HG03575 (cell line): Measurements from ENCODE around the gene LRRIQ4.

Experiments used
- ATAC-seq: cut with Tn5 transposase; IDR thresholded peaks from one replicate; pipeline ENCODE4 v1.9.1; 2021; ENCODE audit not compliant: unreplicated experiment, insufficient number of reproducible peaks, low FRiP score; ENCODE audit errors: extremely low read depth

The LRRIQ4 gene

GRCh38 chr3:169812332-169813235 lies at the start of gene LRRIQ4, which contains the start of gene LRRC34:
Gene LRRIQ4 (plus strand): TSS chr3:169812870. CDS start chr3:169821922, 9,052 bp downstream.
Gene LRRC34 (minus strand): TSS chr3:169812904. CDS start chr3:169812548, 356 bp downstream.
- ATAC-seq, result peak; percentile 40

GRCh38 chr3:169764312-169764881 lies 48.3 kb upstream of the LRRIQ4 start:
- ATAC-seq, result no peak

DNA sequence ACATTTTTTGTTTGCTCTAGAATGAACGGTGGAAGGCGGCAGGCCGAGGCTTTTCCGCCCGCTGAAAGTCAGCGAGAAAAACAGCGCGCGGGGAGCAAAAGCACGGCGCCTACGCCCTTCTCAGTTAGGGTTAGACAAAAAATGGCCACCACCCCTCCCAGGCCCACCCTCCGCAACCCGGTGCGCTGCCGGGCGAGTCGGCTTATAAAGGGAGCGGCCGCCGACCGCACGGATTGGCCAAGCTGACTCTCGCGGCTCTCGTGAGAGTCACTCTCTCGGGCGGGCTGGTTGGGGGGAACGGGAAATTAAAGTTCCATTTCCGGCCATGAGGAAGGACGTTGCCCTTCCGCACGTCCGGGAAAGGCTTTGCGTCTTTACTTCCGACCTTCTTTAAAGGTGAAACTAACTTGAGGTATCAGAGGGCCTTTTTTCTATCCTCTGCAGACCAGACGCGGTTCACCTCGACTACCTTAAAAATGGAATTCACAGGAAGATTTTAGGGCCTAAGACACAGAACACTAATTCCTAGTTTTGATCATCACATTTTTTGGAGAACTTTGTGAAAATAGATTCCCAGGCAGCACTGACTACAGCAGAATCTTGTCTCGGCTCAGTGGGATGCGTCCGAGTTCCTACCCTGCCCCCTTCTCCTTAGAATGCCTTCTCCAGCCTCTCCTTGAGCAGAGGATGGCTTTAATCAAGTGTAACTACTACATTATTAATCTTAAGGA lies 47.6 kb upstream of the LRRIQ4 start, which contains the start of gene TERC:
Gene TERC (minus strand): TSS at position 179 of the 731 bp plus-strand sequence.
- peak; percentile 26 for ATAC-seq

GRCh38 chr3:169769287-169770181 lies 43.1 kb upstream of the LRRIQ4 start, which contains the start of gene ACTRT3:
Gene ACTRT3 (minus strand): TSS chr3:169769561. CDS start chr3:169769520, 41 bp downstream.
- no peak for ATAC-seq

DNA sequence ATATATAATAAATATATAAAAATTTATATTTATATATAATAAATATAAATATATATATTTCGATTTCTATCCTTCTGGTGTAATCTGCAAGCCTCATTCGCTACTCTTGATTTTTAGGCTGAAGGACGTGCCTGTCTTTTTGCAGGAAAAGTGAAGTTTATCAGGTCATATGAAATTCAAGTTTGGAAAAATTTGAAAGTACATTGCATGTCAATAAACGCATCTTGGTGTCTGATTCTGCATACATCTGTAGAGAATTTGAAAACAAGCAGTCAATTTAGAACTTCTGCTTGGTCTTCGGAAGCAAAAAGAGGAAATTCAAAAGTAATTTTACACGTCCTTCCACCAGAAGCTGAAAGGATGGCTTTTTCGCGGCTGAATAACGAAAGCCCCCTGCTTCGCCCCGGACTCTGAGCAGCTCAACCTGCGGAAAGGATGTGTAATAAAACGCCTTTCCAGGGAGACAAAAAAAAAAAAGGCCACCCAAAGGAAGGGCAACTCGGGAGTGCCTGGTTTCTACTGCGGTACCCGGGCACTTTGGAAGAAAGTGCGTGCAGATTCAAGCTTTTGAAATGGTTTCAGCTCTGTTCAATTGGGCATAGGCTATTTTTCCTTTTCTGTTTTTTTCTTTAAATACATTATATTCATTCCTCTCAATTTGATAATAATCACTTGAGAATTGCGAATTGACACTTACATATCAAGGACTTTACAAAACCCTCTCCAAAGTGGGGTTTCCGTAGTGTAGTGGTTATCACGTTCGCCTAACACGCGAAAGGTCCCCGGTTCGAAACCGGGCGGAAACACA lies 41.0 kb upstream of the LRRIQ4 start:
- no peak for ATAC-seq

- peak; percentile 3 for ATAC-seq
Observed at GRCh38 chr3:169772305-169772896, 40.3 kb upstream of the LRRIQ4 start.

DNA sequence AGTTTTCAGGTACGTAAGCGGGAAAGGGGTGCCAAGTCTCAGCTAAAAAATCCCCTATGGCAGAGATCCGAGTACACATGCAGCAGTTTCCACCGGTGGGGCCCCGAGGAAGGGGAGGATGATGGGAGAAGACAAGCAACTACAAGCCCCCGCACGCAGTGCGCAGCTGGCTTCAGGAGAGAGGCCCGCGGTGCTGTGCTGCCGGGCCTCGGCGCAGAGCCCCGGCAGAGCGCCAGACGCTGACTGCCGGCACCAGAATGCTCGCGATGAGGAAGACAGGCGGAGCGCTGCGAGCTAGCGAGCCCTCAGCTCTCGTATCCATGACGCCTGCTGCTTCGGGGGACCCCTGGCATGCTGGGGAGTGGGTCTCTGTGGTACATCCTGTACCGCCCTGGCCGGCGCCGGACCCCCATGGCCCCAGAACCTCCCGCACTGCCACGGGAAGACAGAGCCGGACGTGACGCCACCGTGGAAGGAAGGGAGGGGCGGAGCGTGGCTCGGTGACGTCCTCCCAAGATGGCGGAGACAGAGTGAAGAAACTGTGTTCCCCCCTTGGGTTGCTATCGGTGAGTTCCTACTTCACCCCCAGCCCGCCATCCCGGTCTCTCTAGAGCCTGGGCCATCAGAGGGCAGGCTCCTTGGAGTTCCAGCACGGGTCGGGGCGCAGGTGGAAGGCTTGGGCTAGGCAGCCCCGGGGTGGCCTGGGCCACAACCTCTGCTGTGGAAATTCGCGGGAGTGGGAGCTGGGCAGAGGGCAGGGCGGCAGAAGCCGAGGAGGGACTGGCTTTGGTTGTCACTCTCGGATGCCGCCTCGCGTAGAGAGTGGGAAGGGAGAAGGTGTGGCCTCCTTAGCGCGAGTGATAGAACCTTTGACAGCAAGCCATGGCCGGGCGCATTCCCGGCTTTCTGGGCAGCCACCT lies 39.5 kb upstream of the LRRIQ4 start, which contains the start of gene MYNN:
Gene MYNN (plus strand): TSS at position 500 of the 920 bp plus-strand sequence. CDS start 900 bp downstream, outside the sequence.
- ATAC-seq, result peak; percentile 65

- no peak for ATAC-seq
Observed at GRCh38 chr3:169774186-169774585, 38.5 kb upstream of the LRRIQ4 start.

DNA sequence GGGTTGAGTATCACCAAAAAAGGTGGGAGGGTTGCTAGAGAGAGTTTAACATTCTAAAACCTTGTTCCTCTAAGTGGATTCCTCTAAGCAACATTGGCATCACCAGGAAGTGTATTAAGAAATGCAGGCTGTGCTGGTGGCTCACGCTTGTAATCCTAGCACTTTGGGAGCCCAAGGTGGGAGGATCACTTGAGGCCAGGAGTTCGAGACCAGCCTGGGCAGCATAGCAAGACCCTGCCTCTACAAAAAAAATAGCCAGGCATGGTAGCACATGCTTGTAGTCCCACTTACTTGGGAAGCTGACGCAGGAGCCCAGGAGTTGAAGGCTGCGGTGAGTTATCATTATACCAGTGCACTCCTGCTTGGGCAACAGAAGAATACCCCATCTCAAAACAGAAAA lies 34.8 kb upstream of the LRRIQ4 start:
- ATAC-seq, result no peak

DNA sequence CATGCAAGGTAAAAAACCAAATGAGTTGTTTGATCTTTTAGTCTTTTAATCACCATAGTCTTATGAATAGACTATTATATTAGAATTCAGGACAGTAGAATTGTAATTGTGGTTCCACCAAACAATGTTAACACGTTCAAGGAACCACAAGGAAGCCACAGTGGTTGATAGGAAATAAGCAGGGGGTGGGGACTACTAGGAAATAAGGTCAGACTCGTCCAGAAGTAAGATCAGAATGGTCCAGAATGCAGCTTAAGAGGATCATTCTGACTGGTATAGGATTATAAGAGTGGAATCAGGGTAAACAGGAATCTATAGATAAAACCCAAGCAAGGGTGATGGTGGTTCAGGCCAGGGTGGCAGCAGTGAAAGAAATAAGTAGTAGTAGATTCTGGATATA lies 31.9 kb upstream of the LRRIQ4 start:
- ATAC-seq, result no peak

GRCh38 chr3:169781209-169781855 lies 31.3 kb upstream of the LRRIQ4 start:
- ATAC-seq, result no peak

DNA sequence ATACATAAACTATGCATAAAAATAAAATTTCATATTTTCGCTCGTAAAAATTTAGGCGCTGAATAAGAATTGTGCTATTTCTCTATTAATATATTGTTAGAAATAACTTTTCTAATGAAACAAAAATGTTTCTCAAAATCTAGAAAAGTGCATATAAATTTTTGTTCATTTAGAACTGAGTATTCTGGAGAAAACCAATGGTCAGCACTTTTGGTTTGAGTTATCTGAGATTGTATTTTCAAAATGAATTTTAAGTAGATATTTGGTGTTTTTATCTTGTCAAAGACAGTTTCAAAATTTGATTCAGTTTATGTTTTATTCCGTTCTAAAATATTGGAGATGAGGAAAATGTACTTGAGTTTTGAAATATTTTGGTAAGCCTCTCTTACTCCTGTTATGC lies 25.6 kb upstream of the LRRIQ4 start:
- no peak for ATAC-seq

GRCh38 chr3:169787791-169788190 lies 24.9 kb upstream of the LRRIQ4 start:
- no peak for ATAC-seq

DNA sequence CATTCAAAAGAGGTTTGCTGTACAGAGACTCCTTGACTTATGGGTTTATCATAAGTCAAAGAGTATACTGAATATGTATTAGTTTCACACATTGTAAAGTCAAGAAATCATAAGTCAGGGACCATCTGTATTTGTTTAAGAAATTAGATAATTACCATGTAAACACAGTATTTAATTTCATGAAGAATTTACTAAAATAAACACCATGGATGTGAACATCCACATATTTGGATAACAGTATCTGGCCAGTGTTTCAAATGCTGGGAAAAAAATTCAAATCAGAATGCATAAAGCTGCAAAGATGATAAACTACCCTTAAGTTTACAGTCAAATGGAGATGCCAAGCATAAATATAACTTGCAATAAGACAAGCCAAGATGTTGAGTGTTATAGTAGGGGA lies 22.5 kb upstream of the LRRIQ4 start:
- ATAC-seq, result no peak

- ATAC-seq, result no peak
Observed at GRCh38 chr3:169790687-169791429, 21.8 kb upstream of the LRRIQ4 start.
